ENCODE data around the gene LMAN2. TPM values are rescaled to one million over a fixed set of nuclear protein-coding genes. Genes with fewer than 3 reads are reported as not detected.

LMAN2 gene
- total RNA-seq, 1 donor from 2014 or later: 166 TPM

DNA sequence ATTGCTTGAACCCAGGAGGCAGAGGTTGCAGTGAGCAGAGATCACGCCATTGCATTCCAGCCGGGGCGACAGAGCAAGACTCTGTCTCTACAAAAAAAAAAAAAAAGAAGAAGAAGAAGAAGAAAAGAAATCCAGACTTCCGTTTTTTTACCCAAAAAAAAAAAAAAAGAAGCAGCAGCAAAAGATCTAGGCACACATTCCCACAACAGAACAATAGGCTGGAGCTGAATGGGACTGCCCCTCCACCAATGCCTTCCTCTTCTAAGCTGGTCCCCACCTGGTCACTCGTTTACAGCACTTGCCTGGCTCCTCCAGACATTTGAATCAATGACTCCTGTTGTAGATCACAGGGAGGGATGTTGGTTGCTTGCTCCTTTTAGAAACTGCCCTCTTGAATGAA lies 1.6 kb upstream of the LMAN2 start:
- no peaks in the 10 kb centered on the region for H3K9me3 ChIP-seq
- H3K4me3 ChIP-seq: no peak overlapping the region
- H3K27me3 ChIP-seq: no peaks in the 10 kb centered on the region
- no peak for DNase-seq (ENCODE audit: extremely low spot score in 2 of 2)
- intact Hi-C loops (cut with DNase I): no loop called here
- H3K4me1 ChIP-seq: peaks cover 37% of the 10 kb centered on the region
- no peak overlapping the region for H3K27ac ChIP-seq
- TF ChIP-seq POLR2A (IDR thresholded peaks at IDR 0.05): no peak
- TF ChIP-seq, protein P1, sequence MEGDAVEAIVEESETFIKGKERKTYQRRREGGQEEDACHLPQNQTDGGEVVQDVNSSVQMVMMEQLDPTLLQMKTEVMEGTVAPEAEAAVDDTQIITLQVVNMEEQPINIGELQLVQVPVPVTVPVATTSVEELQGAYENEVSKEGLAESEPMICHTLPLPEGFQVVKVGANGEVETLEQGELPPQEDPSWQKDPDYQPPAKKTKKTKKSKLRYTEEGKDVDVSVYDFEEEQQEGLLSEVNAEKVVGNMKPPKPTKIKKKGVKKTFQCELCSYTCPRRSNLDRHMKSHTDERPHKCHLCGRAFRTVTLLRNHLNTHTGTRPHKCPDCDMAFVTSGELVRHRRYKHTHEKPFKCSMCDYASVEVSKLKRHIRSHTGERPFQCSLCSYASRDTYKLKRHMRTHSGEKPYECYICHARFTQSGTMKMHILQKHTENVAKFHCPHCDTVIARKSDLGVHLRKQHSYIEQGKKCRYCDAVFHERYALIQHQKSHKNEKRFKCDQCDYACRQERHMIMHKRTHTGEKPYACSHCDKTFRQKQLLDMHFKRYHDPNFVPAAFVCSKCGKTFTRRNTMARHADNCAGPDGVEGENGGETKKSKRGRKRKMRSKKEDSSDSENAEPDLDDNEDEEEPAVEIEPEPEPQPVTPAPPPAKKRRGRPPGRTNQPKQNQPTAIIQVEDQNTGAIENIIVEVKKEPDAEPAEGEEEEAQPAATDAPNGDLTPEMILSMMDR (IDR thresholded peaks at IDR 0.05): no peak
- TF ChIP-seq POLR2AphosphoS5 (IDR thresholded peaks at IDR 0.05; ENCODE audit: insufficient read depth in 1 of 2, low read depth in 1 of 2): no peak
- H3K36me3 ChIP-seq: no peaks in the 10 kb centered on the region

GRCh38 chr5:177350776-177351391 lies 584 bp downstream of the LMAN2 start:
- TF ChIP-seq POLR2AphosphoS5 (IDR thresholded peaks at IDR 0.05; ENCODE audit: insufficient read depth in 1 of 2, low read depth in 1 of 2) (no peak), POLR2A (IDR thresholded peaks at IDR 0.05) (no peak)
- TF ChIP-seq, protein P1 (IDR thresholded peaks at IDR 0.05): no peak
- Histone ChIP-seq H3K27me3 (no peaks in the 10 kb centered on the region), H3K4me1 (peaks cover 48% of the 10 kb centered on the region), H3K4me3 (peak overlapping the region; percentile 68 to 99), H3K27ac (peak overlapping the region; percentile 91), H3K9me3 (no peaks in the 10 kb centered on the region), H3K36me3 (no peaks in the 10 kb centered on the region)
- intact Hi-C loops (cut with DNase I): no loop called here
- DNase-seq (ENCODE audit: extremely low spot score in 2 of 2): no peak

DNA sequence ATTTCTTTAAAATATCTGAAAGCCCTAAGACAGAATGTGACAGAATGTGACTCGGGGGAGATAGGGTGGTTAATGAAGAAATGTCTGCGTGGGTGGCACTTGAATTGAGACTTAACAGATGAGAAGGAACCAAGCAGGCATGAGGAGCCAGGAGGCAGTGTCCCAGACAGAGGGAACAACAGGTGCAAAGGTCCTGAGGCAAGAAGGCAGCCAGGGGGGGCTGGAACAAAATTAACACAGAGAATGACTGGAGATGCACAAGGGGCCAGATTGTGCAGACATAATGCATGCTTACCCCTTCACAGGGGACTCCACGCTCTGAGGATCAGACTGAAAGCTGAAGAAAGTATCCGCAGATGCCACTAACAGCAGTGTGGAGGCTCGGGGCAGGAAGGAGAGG lies 1.7 kb downstream of the LMAN2 start:
- no peak overlapping the region for H3K27ac ChIP-seq
- no peaks in the 10 kb centered on the region for H3K27me3 ChIP-seq
- H3K9me3 ChIP-seq: no peaks in the 10 kb centered on the region
- TF ChIP-seq, protein P1 (IDR thresholded peaks at IDR 0.05): no peak
- TF ChIP-seq POLR2AphosphoS5 (IDR thresholded peaks at IDR 0.05; ENCODE audit: insufficient read depth in 1 of 2, low read depth in 1 of 2) (no peak), POLR2A (IDR thresholded peaks at IDR 0.05) (no peak)
- H3K4me3 ChIP-seq: peak overlapping the region; percentile 68 to 99
- no peak for DNase-seq (ENCODE audit: extremely low spot score in 2 of 2)
- intact Hi-C loops (cut with DNase I): loop anchor here (10.0 kb wide), 1 partner anchor 1095 kb away; no protein-coding TSS in a partner anchor
- H3K4me1 ChIP-seq: peaks cover 53% of the 10 kb centered on the region
- peaks cover 0 to under 1% of the 10 kb centered on the region in 2 donors for H3K36me3 ChIP-seq

- TF ChIP-seq, protein P1 (IDR thresholded peaks at IDR 0.05): no peak
- TF ChIP-seq POLR2AphosphoS5 (IDR thresholded peaks at IDR 0.05; ENCODE audit: insufficient read depth in 1 of 2, low read depth in 1 of 2) (no peak), POLR2A (IDR thresholded peaks at IDR 0.05) (no peak)
- DNase-seq (ENCODE audit: extremely low spot score in 2 of 2): no peak
- Histone ChIP-seq H3K27ac (no peak overlapping the region), H3K4me1 (peaks cover 53% of the 10 kb centered on the region), H3K4me3 (no peak overlapping the region), H3K36me3 (peaks cover 0 to 5% of the 10 kb centered on the region in 2 donors), H3K9me3 (no peaks in the 10 kb centered on the region), H3K27me3 (no peaks in the 10 kb centered on the region)
- intact Hi-C loops (cut with DNase I): loop anchor here (10.0 kb wide), 1 partner anchor 1095 kb away; no protein-coding TSS in a partner anchor
Observed at GRCh38 chr5:177349362-177349647, 2.2 kb downstream of the LMAN2 start.

GRCh38 chr5:177347699-177348098 lies 3.8 kb downstream of the LMAN2 start:
- TF ChIP-seq, protein P1 (IDR thresholded peaks at IDR 0.05): no peak
- TF ChIP-seq POLR2A (IDR thresholded peaks at IDR 0.05) (no peak), POLR2AphosphoS5 (IDR thresholded peaks at IDR 0.05; ENCODE audit: insufficient read depth in 1 of 2, low read depth in 1 of 2) (no peak)
- Histone ChIP-seq H3K4me3 (no peak overlapping the region), H3K4me1 (peaks cover 53% of the 10 kb centered on the region), H3K27ac (no peak overlapping the region), H3K27me3 (no peaks in the 10 kb centered on the region), H3K9me3 (no peaks in the 10 kb centered on the region), H3K36me3 (peaks cover 0 to 6% of the 10 kb centered on the region in 2 donors)
- DNase-seq (ENCODE audit: extremely low spot score in 2 of 2): no peak
- intact Hi-C loops (cut with DNase I): loop anchor here (10.0 kb wide), 1 partner anchor 1097 kb away; no protein-coding TSS in a partner anchor
